HTR-8/SVneo (cell line): ENCODE measurements around the gene ATP11A.

Source experiments
- DNase-seq: peaks from one replicate; pipeline ENCODE4 v3.0.0; 2011; ENCODE audit warnings: low spot score, mixed read lengths; ENCODE audit not compliant: insufficient read length
- FAIRE-seq: peaks from 2 replicates; lab custom pipeline; 2011; peaks lifted over from hg19 to GRCh38; lab: Jason Lieb, UNC

ATP11A gene

DNA sequence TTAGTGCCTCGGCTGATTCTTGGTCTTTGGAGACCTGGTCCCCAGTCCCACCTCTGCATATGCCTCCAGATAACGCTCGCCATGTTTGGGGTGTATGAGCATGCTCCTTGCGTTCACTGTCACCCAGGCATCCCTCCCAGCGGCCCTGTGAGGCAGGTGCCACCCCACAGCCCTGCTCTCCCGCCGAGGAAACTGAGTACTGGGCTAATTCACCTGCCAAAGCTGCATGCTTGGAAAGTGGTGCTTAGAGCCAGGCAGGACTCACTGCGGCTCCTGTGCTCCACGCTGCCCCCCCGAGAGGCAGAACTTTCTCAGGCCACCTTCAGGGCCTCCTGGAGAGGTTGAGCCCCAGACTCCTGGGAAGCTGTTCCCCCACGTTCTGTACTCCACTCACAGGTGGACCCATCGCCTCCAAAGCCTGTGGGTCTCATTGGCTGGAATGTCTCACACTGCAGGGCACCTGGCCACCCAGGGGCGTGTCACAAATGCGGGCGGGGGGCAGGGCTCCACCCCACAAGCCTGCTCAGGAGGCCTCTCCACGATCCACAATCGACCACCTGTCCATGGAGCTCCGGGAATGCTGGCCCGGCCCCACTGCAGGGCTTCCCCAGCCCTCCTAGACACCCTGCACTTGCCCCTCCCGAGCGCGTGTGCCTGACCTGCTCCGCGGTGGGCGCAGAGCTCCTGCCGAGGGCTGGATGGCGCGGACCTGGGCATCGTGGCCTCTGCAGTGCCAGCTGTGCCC is 64.6 kb downstream of the ATP11A start:
- FAIRE-seq (no peak), DNase-seq (no peak)

DNA sequence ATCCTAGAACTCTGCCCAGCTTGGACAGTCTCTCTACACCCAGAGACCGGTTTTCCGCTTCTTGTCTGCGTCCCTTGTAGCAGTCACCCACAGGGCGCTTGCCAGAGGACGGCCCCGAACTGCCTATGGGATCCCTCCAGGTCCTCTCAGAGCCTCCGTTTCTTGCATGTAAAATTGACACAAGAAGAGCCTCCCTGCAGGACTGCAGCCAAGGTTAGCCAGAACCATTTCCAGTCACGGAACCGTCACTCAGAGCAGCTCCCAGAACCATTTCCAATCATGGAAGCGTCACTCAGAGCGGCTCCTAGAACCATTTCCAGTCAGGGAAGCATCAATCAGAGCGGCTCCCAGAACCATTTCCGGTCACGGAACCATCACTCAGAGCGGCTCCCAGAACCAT is 65.5 kb downstream of the ATP11A start:
- FAIRE-seq, result no peak
- no peak for DNase-seq

DNA sequence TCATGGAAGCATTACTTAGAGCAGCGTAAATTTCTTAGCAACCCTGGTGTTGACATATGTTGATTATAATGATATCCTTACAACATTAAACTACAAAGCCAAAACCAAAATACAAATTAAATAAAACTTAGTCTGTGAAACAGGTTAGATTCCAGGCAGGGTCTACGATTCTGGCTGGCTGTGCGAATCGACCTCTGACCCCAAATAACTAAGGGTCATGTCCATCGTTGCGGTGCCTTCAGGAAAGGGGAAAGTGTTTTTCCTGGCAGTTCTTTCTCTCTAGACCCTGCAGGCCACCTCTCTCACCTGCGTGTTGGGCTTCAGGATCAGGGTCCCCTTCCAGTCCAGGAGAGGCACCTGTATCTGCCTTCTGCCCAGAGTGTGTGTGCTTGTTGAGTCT is 66.2 kb downstream of the ATP11A start:
- DNase-seq, result no peak
- no peak for FAIRE-seq

DNA sequence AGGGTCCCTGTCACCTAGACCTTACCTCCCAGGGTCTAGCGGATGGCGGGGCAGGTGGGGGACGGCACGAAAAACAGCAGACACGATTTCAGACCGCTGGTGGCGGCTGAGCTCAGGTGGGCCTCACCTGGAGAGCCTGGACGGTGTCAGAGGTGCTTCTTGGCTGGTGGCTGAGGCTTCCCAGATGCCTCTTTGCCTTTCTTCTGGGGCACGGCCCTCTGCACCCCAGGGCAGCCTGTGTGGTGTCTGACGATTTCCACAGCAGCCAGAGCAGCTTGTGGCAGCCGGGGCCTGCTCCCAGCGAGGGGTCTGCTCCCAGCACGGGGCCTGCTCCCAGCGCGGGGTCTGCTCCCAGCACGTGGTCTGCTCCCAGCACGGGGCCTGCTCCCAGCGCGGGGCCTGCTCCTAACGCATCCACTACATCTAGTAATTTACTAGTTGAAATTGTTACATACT is 66.7 kb downstream of the ATP11A start:
- no peak for FAIRE-seq
- DNase-seq, result no peak

DNA sequence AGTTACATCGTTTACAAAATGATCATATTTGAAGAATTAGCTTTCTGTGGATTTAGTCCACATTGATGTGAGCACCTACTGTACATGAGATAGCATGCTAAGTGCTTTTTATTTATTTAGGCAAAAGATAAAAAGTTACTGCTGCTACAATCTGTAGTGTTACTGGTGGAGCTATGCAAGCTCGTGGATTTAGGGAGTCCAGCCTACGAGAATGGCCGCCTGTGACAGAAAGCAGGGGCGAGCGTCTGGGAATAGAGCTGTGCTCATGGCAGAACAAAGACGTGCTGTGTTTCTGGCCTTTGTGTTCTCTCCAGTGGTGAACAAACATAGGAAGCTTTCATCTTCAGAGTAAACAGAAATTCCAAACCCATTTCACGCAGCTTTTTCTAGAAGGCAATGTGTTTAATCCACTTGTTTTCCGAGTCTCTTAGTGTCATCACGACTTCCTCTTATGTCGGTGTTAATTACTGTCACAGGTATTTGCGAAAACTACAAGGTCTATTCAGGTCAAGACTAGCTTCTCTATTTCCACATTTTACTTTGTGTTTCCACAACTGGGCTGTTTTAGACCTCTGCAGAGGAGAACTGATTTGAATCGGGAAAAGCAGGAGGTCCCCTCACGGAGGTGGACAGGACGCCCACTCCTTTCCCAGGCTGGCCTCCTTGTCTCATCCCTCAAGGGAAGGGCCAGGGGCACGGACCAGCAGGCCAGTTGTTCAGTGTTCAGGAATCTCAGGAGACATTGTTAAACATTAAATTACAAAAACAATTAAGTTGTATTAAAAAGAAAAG is 67.3 kb downstream of the ATP11A start:
- DNase-seq (no peak), FAIRE-seq (no peak)

DNA sequence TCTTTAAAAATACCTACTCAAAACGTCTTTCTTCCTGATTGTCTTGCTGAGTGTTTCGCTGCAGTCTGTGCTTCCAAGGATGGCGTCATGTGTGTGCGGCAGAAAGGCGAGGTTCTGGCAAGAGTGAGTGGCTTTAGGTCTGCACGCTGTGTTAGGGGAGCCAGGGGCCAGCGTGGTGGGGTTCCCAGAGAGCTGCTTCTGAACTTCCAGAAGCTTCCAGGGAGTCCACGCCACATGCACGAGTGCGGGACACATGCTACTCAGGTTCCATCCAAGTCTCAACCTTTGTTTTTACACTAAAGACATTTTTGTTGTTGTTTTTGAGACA is 67.9 kb downstream of the ATP11A start:
- DNase-seq, result no peak
- no peak for FAIRE-seq

DNA sequence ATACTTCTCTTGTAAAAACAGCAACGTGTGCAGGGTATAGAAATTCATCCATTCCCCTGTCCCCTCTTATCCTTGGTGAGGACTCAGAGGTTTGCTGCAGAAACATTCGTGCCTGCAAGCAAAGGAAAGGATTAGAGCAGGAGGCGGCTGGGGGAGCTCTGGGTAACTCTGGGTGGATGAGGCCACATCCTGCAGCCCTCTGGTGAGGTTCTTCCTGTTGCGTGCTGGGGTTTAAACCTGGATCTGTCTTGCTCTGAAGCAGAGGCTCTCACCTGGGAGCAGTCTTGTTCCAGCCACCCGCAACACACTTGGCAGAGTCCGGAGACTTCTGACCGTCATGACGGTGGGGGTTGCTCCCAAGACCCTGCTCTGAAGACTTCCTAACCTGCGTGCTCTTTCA is 69.2 kb downstream of the ATP11A start:
- FAIRE-seq, result no peak
- DNase-seq, result no peak

DNA sequence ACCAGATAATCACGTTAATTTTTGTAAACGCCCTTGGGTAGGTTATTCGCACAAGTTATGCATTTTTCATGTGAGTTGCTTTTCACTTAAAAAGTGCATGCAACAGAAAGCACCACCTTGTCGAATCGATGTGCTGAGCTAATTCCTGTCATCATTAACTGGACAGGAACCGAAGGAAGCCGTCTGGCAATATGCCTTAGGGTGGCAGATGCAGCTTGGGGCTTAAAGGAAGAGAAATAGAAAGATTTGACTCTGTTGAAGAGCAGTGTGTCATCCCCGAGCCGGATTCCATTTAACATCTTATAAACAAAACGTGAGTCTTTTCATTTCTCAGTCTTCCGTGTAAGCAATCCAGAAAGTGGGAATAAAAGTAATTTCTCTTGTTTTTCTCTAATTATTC is 70.0 kb downstream of the ATP11A start:
- FAIRE-seq (no peak), DNase-seq (no peak)

DNA sequence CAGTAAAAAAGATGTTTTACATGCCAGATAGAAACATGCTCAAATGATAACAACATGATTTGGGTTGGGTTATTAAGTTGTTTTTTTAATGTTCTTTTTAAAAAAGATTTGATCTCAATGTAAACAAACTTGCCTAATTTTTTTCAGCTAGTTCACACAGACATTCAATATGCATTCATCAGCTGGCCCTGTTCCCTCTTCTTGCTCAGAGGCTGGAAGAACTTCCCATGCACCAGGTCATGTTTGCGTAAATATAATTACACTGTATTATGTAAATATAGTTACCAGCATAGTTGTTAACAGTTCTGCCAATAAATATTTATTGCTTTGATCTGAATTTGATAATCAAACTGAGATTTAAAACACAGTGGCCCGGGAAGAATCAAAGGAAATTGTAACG is 70.6 kb downstream of the ATP11A start:
- DNase-seq (no peak), FAIRE-seq (no peak)

DNA sequence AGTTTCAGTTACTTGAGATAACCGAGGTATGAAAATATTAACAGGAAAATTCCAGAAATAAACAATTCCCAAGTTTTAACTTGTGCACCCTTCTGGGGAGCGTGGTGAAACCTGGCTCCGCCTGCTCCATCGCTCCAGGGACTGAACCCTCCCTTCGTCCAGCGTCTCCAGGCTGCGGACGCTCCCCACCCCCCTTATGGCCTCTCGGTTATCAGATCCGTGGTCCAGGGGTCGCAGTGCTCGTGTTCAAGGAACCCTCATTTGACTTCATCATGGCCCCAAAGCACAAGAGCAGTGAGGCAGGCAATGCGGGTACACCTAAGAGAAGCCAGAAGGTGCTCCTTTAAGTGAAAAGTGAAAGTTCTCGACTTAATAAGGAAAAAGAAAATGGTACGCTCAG is 71.1 kb downstream of the ATP11A start:
- FAIRE-seq (no peak), DNase-seq (no peak)

DNA sequence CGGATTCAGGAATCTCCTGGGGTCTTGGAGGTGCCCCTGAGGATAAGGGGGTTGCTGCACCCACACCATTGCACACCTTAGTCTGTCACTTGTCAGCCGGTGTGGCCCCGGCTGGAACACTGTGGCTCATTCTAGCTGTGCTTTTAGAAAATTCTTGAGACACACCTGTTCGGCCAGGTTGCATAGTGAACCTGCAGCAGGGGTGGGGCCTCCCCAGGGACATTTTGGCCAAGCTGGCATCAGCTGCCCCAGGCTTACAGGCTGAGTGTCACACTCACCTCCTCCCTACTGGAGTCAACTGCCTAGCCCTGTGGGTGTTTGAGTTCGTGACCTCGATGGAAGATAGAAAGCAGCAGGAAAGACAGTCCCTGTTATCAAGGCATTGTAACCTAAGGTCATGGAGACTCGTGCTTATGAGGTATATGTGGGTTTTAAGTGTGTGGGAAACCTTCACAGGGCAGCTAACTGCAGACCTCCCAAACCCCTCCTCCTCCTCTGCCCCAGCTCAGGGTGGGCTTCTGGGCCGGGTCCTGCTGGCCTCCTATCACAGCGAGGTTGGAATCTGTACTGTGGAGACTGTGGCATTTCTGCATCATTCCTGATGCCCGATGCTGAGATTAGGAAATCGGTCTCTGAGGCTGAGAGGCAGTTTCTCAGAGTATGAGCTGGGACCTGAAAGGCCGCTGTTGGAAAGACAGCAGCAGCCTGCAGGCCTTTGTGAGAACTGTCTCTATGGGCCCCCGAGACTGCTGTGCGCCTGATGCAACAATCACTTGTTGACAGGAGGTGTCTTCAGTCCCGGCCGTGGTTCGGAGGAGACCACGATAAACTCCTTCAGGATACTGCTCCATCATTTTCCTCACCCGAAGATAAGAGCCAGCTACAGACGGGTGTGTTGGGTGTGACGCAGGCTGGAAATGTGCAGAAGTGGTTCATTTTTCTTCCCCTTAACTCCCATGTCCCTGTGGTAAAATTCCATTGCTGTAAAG is 72.2 kb downstream of the ATP11A start:
- FAIRE-seq (no peak), DNase-seq (no peak)

DNA sequence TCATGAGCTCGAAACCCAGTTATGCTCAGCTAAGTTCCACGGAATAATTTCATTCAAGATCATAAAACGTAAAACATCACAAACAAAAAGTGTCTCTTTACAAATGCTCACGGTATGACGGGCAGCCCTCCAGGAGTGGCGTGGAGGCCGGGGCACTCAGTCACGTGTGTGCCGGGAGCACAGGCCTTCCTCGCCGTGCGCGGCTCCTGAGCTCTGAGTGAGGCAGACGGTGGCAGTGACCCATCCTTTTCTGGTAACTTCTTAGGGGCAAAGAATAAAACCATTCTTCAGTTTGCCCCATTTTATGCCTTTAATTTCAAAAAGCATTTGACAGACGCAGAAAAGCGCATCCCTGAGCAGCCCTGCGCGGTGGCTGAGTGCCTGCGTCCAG is 72.8 kb downstream of the ATP11A start:
- DNase-seq (no peak), FAIRE-seq (no peak)

DNA sequence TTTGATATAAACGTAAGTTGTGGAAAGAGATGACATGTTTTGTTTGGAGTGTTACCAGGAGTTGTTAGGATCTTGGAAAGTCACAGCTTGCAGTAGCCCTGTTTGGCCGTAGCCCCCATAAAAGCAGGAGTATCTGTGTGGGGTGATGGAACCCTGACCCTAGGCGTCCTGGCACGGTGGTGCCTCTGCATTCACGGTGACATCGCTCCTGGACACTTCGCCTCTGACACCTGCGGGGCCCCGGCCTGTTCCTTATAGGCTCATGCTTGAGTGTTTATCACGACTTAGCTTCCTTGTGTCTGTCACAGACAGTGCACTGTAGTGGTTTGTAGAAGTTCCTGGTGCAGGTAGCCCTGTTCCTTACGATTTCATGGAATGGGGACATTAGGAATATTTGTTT is 74.2 kb downstream of the ATP11A start:
- DNase-seq (no peak), FAIRE-seq (no peak)

DNA sequence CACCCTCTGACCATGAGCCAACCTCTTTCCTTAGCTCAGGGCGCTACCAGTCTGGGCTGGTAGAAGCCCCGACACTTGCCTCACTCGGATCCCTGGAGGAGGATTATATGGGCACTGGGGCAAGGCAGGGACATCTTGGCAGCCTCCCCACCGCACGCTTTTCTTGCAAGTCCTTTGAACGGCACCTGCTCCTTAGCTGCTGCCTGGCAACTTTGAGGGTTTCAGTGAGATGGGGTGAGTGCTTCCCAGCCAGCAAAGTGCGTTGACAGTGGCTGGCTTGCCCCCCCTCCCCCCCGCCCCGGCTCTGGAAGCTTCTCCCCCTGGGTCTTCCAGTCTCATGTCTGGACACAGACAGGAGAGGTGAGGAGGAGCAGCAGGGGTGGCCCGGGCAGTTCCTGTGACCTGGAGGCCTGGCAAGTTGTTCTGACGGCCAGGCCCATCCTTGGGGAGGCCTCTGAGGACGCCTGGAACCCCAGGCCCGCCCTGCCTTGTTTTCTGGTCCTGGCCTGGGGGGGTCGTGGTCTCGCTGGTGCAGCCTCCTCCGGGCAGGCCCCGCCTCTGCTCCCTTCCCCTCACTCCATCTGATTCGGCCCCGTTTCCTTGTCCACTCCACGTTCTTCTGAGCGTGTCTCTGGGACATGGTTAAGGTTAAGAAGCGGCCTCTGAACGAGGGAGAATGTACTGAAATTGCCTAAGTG is 75.2 kb downstream of the ATP11A start:
- no peak for DNase-seq
- no peak for FAIRE-seq

DNA sequence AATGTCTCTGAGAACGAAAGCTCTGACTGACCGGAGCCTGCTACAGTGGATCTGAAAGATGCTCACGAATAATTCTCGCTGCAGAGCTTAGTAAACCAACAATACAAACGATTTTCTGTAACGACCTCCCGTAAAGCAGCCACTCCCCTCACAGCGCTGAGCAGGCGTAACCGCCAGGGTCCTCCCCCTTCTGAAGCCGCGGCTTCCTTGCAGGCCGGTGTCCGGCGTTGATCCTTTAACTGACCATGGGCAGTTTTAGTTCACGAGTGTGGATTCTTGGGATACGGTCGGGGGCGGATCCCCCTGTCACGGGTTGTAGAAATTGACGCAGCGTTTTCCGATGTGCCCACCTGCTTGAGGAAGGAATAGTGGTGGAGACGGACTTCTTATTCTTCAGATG is 75.9 kb downstream of the ATP11A start:
- DNase-seq (no peak), FAIRE-seq (no peak)

DNA sequence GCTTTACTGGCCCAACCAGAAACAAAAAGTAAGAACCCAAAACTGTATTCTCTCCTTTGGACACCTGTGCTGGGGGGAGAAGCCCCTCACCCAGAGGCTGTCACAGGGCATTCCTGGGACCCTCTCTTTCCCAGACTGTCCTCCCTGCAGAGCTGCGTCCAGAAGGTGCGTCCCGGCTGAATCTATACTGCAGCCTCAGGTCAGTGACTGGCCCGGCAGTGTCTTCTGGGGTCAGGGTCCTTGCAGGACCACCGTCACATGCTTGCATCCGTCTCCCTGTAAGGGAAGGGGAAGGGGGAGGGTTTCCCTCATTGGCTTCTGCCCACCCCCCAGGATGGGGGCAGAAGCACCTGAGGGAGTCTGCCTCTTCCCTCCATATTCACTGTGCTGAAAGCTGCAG is 76.5 kb downstream of the ATP11A start:
- DNase-seq (no peak), FAIRE-seq (no peak)

DNA sequence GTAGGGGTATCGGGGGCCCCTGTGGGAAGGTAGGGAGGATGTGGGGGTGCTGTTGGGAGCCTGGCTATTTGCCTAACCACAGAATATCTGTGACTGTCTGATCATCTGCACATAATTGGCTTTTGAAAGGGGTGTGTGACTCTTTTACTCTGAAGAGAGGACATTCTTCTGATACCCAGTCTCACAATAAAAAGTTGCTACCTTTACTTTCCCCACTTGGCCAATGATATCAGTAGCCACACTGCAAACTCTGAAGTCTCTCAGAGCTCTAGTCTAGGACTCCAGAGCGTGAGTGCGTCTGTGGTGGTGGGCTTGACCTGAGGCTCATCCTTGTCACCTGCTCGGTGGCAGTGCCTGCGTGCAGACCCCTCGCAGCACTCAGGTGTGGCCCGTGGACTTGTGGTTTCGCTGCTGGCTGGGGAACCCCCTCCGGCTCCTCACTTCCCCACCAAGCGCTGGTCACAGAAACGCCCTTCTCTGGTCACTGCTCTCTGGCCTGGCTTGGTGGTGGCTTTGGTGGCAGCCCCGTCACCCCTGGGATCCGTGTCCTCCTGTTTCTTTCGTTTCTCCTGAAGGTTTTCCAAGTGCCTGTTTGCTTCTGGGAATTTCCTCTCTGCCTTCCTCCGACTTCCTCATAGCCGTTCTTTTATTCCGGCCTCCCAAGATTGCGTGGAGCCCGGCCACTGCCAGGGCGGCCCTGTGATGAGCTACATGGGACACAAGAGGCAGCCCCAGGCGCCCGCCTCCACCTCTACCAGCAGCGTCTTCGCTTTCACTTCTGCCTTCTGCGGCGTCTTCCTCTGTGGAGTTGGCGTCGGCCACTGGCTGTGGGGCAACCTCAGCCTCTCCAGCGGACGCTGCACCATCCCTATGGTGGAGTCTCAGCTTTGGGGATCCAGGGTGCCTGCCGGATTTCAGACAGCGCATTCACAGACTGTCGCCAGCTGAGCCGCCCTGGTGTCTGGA is 78.0 kb downstream of the ATP11A start:
- FAIRE-seq (no peak), DNase-seq (no peak)

DNA sequence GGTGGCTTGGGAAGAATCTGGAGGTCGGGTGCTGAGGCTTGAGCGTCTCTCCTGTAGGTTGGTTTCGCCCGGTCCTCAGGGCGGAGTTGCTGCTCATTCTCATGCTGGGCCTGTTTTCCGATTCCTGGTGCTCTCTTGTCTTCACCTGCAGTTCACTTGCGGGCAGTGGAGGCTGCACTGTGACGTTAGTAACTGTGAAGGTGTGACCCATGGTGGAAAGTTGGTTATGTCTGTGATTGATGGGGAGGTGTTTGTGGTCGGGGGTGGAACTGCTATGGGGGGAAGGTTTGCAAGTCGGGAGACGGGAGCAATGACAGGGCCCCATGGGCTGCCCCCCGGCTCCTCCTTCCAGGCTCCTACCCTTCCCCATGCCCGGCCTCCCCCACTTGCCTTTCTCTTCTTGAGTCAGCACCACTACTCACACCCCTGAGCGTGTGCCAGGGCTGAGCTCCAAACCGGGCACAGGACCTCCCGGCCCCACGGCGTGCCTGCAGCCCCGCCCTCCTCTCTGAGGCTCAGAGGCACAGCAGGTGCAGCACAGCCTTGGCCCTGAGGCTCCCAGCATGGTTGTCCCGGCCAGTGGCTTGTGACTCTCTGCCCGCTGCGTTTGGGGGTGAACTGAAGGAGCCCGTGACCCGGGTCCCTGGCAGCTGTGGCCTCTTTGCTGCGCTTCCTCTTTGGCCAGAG is 79.1 kb downstream of the ATP11A start:
- DNase-seq, result no peak
- FAIRE-seq, result no peak
